Astrocyte of the spinal cord (primary cell): ENCODE results near the gene KDM4C.

Experiments used
- DNase-seq: peaks from one replicate; pipeline ENCODE4 v3.0.0; 2011; ENCODE audit warnings: low read depth, low spot score
- H3K4me3 ChIP-seq: 2 replicates; pipeline ENCODE4 v1.5.1; 2011; ENCODE audit warnings: low read depth, mild to moderate bottlenecking, low read length, moderate library complexity
- in situ Hi-C: cut with HindIII; loops from 2 replicates; pipeline ENCODE4 v1.10.0; 2017; ENCODE audit warnings: low sequenced_read_pairs
- TF ChIP-seq, protein P1 (sequence below): IDR thresholded peaks from 2 replicates; pipeline ENCODE4 v1.5.1; 2012; ENCODE audit warnings: low read depth, mild to moderate bottlenecking, low read length, inconsistent platforms

Gene KDM4C

DNA sequence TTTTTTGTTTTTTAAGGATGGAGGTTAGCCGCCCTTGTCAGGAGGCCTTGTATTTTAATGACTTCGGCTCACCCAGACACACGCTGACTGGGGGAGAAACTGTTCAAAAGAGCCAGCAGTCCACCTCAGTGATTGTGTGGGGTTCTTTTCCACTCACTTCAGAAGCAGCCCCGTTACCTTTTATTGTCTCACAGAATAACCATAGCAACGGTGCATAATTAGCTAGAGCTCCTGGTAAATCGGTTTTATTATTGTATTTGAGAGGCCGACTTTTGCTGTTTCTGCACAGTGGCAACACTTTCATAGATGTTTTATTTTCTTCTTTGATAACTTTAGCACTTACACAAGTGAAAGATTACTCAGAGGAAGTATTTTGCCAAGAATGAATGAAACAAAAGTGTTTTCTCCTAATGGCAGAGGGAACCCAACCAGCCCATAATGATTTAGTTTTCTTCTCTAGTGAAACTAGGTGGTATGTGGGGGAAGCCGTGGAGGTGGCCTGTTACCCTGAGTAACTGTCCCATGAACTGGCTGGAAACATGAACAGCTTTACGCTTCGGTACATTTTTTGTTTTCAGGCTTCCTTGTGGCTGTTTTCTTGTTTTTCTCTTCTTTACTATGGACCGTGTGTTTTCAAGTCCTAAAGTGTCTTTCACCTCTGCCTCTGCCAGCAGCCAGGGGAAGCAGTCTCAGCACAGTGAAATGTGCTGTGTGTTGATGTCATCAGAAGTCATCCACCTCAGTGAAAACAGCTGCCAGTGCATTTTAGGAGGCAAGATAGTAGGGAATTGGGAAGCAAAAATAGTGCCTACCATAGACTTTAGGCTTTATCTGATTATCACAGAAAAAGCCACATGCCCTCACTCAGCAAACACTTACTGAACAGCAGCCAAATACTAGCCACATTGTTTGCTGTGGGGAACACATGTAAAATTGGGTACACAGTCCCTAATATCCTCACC, 414.7 kb downstream of the KDM4C start:
- TF ChIP-seq, protein P1, sequence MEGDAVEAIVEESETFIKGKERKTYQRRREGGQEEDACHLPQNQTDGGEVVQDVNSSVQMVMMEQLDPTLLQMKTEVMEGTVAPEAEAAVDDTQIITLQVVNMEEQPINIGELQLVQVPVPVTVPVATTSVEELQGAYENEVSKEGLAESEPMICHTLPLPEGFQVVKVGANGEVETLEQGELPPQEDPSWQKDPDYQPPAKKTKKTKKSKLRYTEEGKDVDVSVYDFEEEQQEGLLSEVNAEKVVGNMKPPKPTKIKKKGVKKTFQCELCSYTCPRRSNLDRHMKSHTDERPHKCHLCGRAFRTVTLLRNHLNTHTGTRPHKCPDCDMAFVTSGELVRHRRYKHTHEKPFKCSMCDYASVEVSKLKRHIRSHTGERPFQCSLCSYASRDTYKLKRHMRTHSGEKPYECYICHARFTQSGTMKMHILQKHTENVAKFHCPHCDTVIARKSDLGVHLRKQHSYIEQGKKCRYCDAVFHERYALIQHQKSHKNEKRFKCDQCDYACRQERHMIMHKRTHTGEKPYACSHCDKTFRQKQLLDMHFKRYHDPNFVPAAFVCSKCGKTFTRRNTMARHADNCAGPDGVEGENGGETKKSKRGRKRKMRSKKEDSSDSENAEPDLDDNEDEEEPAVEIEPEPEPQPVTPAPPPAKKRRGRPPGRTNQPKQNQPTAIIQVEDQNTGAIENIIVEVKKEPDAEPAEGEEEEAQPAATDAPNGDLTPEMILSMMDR = no peak
- peak; percentile 43 for DNase-seq
- no peak overlapping the region for H3K4me3 ChIP-seq
- in situ Hi-C loops = no loop called here

DNA sequence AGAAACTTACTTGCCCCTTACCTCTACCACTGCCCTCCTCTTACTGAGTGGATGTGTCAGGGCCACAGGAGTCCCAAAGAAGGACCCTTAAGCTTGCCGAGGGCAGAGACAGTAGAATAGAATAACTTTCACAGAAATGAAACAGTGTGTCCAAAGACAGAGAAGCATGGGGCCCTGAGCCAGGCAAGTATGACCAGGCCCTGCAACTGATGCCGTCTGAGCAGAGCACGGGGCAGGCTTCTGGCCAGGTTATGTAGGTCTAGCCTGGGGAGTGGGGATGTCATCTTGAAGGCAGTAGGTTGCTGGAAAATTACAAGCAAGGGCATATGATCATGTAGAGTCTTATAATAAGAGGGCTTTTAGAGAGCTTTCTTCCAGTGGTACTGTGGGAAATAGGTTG, 415.4 kb downstream of the KDM4C start:
- no peak for DNase-seq
- in situ Hi-C loops = no loop called here
- H3K4me3 ChIP-seq = no peak overlapping the region
- TF ChIP-seq, protein P1 = no peak

DNA sequence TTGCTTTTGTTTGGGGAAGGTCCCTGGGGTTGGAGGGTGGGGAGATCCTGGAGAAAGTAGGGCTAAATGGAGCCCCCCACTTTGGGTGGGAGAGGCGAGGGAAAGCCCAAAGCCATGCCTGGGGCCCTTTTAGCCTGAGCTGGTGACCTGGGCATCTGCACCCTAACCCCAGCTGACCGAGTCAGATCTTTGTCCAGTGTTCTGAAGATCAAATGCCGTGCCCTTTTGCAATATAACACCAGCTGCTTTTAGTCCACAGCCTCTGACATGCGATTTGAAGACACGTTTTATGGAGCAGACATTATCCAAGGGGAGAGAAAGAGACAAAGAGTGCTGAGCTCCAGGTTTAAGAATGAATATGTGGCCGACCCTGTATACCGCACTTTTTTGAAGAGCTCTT, 416.5 kb downstream of the KDM4C start:
- in situ Hi-C loops = no loop called here
- TF ChIP-seq, protein P1 = no peak
- no peak for DNase-seq
- H3K4me3 ChIP-seq = no peak overlapping the region

DNA sequence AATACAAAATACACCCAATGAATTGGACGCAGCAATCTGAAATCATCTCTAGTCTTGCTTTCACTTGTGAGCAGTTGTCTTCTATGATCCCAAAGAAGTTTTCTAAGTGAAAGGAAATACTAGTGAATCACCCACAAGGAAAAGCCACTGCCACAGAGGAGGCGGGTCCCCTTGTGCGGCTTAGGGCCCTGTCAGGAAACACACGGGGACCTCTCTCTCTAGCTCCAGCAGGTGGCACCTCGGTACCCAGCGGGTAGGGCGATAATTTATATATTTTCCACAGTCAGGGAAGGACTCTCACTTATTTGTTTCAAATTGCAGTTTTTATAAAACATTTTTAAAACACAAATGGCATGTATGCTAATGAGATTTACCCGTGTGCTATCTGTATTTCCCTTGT, 417.1 kb downstream of the KDM4C start:
- TF ChIP-seq, protein P1 = peak; percentile 6
- no peak for DNase-seq
- in situ Hi-C loops = no loop called here
- no peak overlapping the region for H3K4me3 ChIP-seq

DNA sequence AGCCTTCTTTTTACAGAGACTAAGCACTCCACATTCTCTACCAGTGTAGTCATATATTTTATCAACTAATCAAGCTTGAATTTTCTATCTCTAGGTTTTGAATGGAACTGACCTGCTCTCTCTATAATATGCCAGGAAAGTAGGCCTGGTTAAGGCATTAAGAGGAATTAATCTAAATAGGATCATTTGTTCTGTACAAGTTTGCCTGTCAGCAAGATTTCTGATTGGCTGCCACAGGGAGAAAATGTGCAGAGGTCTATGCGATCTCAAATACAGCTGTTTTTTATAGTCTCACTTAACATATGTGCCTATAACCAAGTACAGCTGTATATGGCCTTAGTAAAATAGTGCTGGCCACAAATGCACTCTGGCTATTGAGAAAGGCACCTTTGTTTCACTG, 418.8 kb downstream of the KDM4C start:
- in situ Hi-C loops = no loop called here
- no peak overlapping the region for H3K4me3 ChIP-seq
- TF ChIP-seq, protein P1 = no peak
- no peak for DNase-seq

DNA sequence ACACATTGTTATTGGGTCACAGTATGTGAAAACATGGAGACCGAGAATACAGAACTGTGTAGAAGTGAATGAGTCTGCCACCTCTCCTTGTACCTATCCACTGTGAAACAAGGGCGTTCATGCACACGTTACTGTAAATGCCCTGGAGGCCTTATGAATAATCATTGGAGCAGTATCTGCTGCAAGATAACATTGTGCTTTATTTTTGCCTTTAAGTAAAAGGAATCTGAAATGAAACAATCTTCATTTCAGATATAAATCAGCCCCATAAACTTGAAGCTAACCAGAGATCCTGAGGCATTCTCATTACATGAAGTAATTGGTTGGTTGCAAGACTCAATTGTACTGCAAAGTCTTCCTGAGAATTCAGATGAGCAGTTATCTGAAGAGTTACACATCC, 419.6 kb downstream of the KDM4C start:
- TF ChIP-seq, protein P1 = no peak
- no peak overlapping the region for H3K4me3 ChIP-seq
- no peak for DNase-seq
- in situ Hi-C loops = no loop called here
